Measurements from ENCODE around the gene RERG.
A peak's percentile ranks its signal among the peaks of the same experiment; 100 is the strongest.

The RERG gene

GRCh38 chr12:15220915-15221885 is at the start of gene RERG:
RERG (minus strand) TSS chr12:15221417; CDS start chr12:15217489, 3,928 bp downstream.
- no peak within 1 kb of the TSS for H3K4me2 ChIP-seq
- peaks cover 0 to 9% (median 0%) of the 10 kb centered on the region in 10 experiments; a peak in 2 of 20 replicates for H3K4me1 ChIP-seq
- no peak within 1 kb of the TSS for H3K27ac ChIP-seq
- no peaks in the 10 kb centered on the region for H3K36me3 ChIP-seq
- H3K4me3 ChIP-seq: no peak within 1 kb of the TSS
- TF ChIP-seq Cebpa-rat (IDR thresholded peaks at IDR 0.05): no peak
- H3K9ac ChIP-seq: no peak within 1 kb of the TSS
- no peaks in the 10 kb centered on the region for H4K20me1 ChIP-seq
- H3K9me3 ChIP-seq (replicated peaks in 1 of 11): peaks cover 0 to 8% (median 3%) of the 10 kb centered on the region in 11 experiments; a peak in 8 of 22 replicates
- no peaks in the 10 kb centered on the region for H3K27me3 ChIP-seq

GRCh38 chr12:15270591-15270990 is 49.4 kb upstream of the RERG start:
- peaks cover 6 to 12% (median 10%) of the 10 kb centered on the region in 10 experiments; a peak in 15 of 20 replicates for H3K4me1 ChIP-seq
- H3K27ac ChIP-seq: no peak overlapping the region
- no peaks in the 10 kb centered on the region for H3K27me3 ChIP-seq
- TF ChIP-seq Cebpa-rat (IDR thresholded peaks at IDR 0.05): no peak
- H3K4me3 ChIP-seq: no peak overlapping the region
- H3K4me2 ChIP-seq: peak overlapping the region; percentile 24 to 61 (median 49); a peak in 20 of 22 replicates
- H3K9ac ChIP-seq: no peak overlapping the region
- H3K36me3 ChIP-seq: no peaks in the 10 kb centered on the region
- peaks cover 0 to 13% (median 0%) of the 10 kb centered on the region in 11 experiments; a peak in 5 of 22 replicates for H3K9me3 ChIP-seq (replicated peaks in 1 of 11)
- no peaks in the 10 kb centered on the region for H4K20me1 ChIP-seq

- peaks cover 6 to 12% (median 10%) of the 10 kb centered on the region in 10 experiments; a peak in 15 of 20 replicates for H3K4me1 ChIP-seq
- H3K36me3 ChIP-seq: no peaks in the 10 kb centered on the region
- TF ChIP-seq Cebpa-rat (IDR thresholded peaks at IDR 0.05): no peak
- no peaks in the 10 kb centered on the region for H3K27me3 ChIP-seq
- H3K27ac ChIP-seq: no peak overlapping the region
- H3K9me3 ChIP-seq (replicated peaks in 1 of 11): peaks cover 0 to 13% (median 0%) of the 10 kb centered on the region in 11 experiments; a peak in 5 of 22 replicates
- no peaks in the 10 kb centered on the region for H4K20me1 ChIP-seq
- H3K4me3 ChIP-seq: no peak overlapping the region
- H3K9ac ChIP-seq: no peak overlapping the region
- no peak overlapping the region for H3K4me2 ChIP-seq
Observed at GRCh38 chr12:15268927-15269552, 47.8 kb upstream of the RERG start.

- Histone ChIP-seq H3K4me1 (peaks cover 6 to 11% (median 9%) of the 10 kb centered on the region in 10 experiments; a peak in 15 of 20 replicates), H3K27ac (no peak overlapping the region), H3K9ac (no peak overlapping the region), H3K4me3 (no peak overlapping the region), H3K9me3 (replicated peaks in 1 of 11) (peaks cover 0 to 13% (median 0%) of the 10 kb centered on the region in 11 experiments; a peak in 5 of 22 replicates), H4K20me1 (no peaks in the 10 kb centered on the region), H3K4me2 (no peak overlapping the region), H3K27me3 (no peaks in the 10 kb centered on the region), H3K36me3 (no peaks in the 10 kb centered on the region)
- TF ChIP-seq Cebpa-rat (IDR thresholded peaks at IDR 0.05): no peak
Observed at GRCh38 chr12:15268309-15268708, 47.1 kb upstream of the RERG start.

GRCh38 chr12:15265875-15266274 is 44.7 kb upstream of the RERG start:
- TF ChIP-seq Cebpa-rat (IDR thresholded peaks at IDR 0.05): no peak
- Histone ChIP-seq H4K20me1 (no peaks in the 10 kb centered on the region), H3K9ac (no peak overlapping the region), H3K4me1 (peaks cover 6 to 9% (median 8%) of the 10 kb centered on the region in 10 experiments; a peak in 15 of 20 replicates), H3K27me3 (no peaks in the 10 kb centered on the region), H3K4me2 (no peak overlapping the region), H3K9me3 (replicated peaks in 1 of 11) (peaks cover 0 to 13% (median 0%) of the 10 kb centered on the region in 11 experiments; a peak in 5 of 22 replicates), H3K4me3 (no peak overlapping the region), H3K27ac (no peak overlapping the region), H3K36me3 (no peaks in the 10 kb centered on the region)

GRCh38 chr12:15256761-15257160 is 35.5 kb upstream of the RERG start:
- peaks cover 0 to 11% (median 0%) of the 10 kb centered on the region in 11 experiments; a peak in 3 of 22 replicates for H3K9me3 ChIP-seq (replicated peaks in 1 of 11)
- H3K36me3 ChIP-seq: no peaks in the 10 kb centered on the region
- H3K4me3 ChIP-seq: no peak overlapping the region
- H3K9ac ChIP-seq: no peak overlapping the region; a peak in 1 of 22 replicates
- H3K27me3 ChIP-seq: no peaks in the 10 kb centered on the region
- peak overlapping the region in 3 of 11 experiments; percentile 6 to 65 (median 64); a peak in 4 of 22 replicates for H3K4me2 ChIP-seq
- peaks cover 0 to 46% (median 0%) of the 10 kb centered on the region in 10 experiments; a peak in 5 of 20 replicates for H3K4me1 ChIP-seq
- TF ChIP-seq Cebpa-rat (IDR thresholded peaks at IDR 0.05): peak in 2 of 11 experiments; percentile 52 to 85; a peak in 3 of 22 replicates
- peak overlapping the region in 2 of 11 experiments; percentile 29 to 62; a peak in 3 of 22 replicates for H3K27ac ChIP-seq
- no peaks in the 10 kb centered on the region for H4K20me1 ChIP-seq

- H3K27me3 ChIP-seq: no peaks in the 10 kb centered on the region
- no peak for TF ChIP-seq Cebpa-rat (IDR thresholded peaks at IDR 0.05)
Observed at GRCh38 chr12:15253990-15254389, 32.8 kb upstream of the RERG start.

GRCh38 chr12:15244926-15245325 is 23.7 kb upstream of the RERG start:
- peaks cover 0 to 6% (median 0%) of the 10 kb centered on the region in 10 experiments; a peak in 1 of 20 replicates for H3K4me1 ChIP-seq
- TF ChIP-seq Cebpa-rat (IDR thresholded peaks at IDR 0.05): no peak
- no peaks in the 10 kb centered on the region for H4K20me1 ChIP-seq
- no peak overlapping the region for H3K4me2 ChIP-seq
- no peak overlapping the region for H3K27ac ChIP-seq
- H3K27me3 ChIP-seq: no peaks in the 10 kb centered on the region
- H3K9ac ChIP-seq: no peak overlapping the region
- H3K4me3 ChIP-seq: no peak overlapping the region
- peaks cover 0 to 28% (median 10%) of the 10 kb centered on the region in 11 experiments; a peak in 13 of 22 replicates for H3K9me3 ChIP-seq (replicated peaks in 1 of 11)
- no peaks in the 10 kb centered on the region for H3K36me3 ChIP-seq

More at GRCh38 chr12:15253990-15254389, 32.8 kb upstream of the RERG start:
- H4K20me1 ChIP-seq: no peaks in the 10 kb centered on the region
- H3K4me3 ChIP-seq: no peak overlapping the region
- no peak overlapping the region for H3K9ac ChIP-seq
- H3K4me2 ChIP-seq: peak overlapping the region in 1 of 11 experiments; percentile 11; a peak in 1 of 22 replicates
- H3K9me3 ChIP-seq (replicated peaks in 1 of 11): peaks cover 0 to 9% (median 0%) of the 10 kb centered on the region in 11 experiments; a peak in 3 of 22 replicates
- H3K4me1 ChIP-seq: peaks cover 0 to 46% (median 0%) of the 10 kb centered on the region in 10 experiments; a peak in 5 of 20 replicates
- no peaks in the 10 kb centered on the region for H3K36me3 ChIP-seq
- no peak overlapping the region for H3K27ac ChIP-seq
